K562 (cell line): ENCODE measurements around the gene FGF1. TPM values are rescaled to one million over a fixed set of nuclear protein-coding genes. Genes with fewer than 3 reads are reported as not detected.

Source experiments
- ATAC-seq: fragments of 200-7000 bp; cut with Tn5 transposase; 3 replicates; pipeline ENCODE4 v1.9.1; 2020; ENCODE audit warnings: moderate library complexity
- BruUV-seq: library from RNA; stranded (reverse); fragments of 400-500 nt; replicated peaks from 2 replicates; lab custom pipeline; 2021; lab: Mats Ljungman, UMichigan
- CTCF ChIA-PET: fragments of 300-600 bp; formaldehyde crosslinking; extraction: SDS; loops from one replicate; lab custom pipeline; 2021; ENCODE audit warnings: low intra/inter-chr PET ratio; lab: Yijun Ruan, JAX
- POLR2A ChIA-PET: fragments of 300-600, 350-650 bp; sonication (Branson Sonifier 250); formaldehyde crosslinking; extraction: SDS; loops from one replicate; lab custom pipeline; 2021; ENCODE audit warnings: antibody characterized with exemption, inconsistent platforms; lab: Yijun Ruan, JAX
- DNase-seq, 4 experiments: peaks; one replicate each; pipeline versions ENCODE4 v3.0.0 to v3.0.0-alpha.2; 2011 to 2018; ENCODE audit warnings: low spot score in 3 of 4, mixed read lengths in 3 of 4; ENCODE audit errors: extremely low read depth in 1 of 4
- FAIRE-seq: peaks from 2 replicates; lab custom pipeline; 2011; peaks lifted over from hg19 to GRCh38; lab: Jason Lieb, UNC
- H2AFZ ChIP-seq: 2 replicates; pipeline ENCODE4 v1.6.0; 2011; ENCODE audit warnings: low read depth, low read length, control low read depth, inconsistent platforms
- H3K27ac ChIP-seq: fragments of 200-600 bp; 3 replicates; pipeline ENCODE4 v1.8.0; 2011; ENCODE audit warnings: low read depth, mild to moderate bottlenecking, control low read depth, inconsistent platforms, low read length, moderate library complexity, mixed read lengths; ENCODE audit errors: extremely low read depth
- H3K27me3 ChIP-seq, 2 experiments: fragments of 300-600 bp in 1 of 2; 2 replicates in 1 of 2; 3 replicates in 1 of 2; pipeline versions ENCODE4 v1.6.0 to v1.8.0; 2011; ENCODE audit warnings: inconsistent platforms in 2 of 2, low read length in 2 of 2, mild to moderate bottlenecking in 1 of 2, mixed read lengths in 1 of 2, moderate library complexity in 1 of 2; ENCODE audit not compliant: control insufficient read depth in 2 of 2, insufficient read depth in 2 of 2
- H3K36me3 ChIP-seq: fragments of 300-600 bp; 3 replicates; pipeline ENCODE4 v1.8.0; 2011; ENCODE audit warnings: mild to moderate bottlenecking, low read length, inconsistent platforms; ENCODE audit not compliant: control insufficient read depth, insufficient read depth
- H3K4me1 ChIP-seq, 2 experiments: fragments of 200-600 bp in 1 of 2; replicated peaks in 1 of 2; 2 replicates in 1 of 2; 3 replicates in 1 of 2; pipeline versions ENCODE4 v1.5.1 to v1.8.0; 2011; ENCODE audit warnings: inconsistent platforms in 2 of 2, low read length in 2 of 2, mild to moderate bottlenecking in 1 of 2, mixed read lengths in 1 of 2, moderate library complexity in 1 of 2; ENCODE audit not compliant: control insufficient read depth in 2 of 2, insufficient read depth in 2 of 2
- H3K4me2 ChIP-seq: 2 replicates; pipeline ENCODE4 v1.6.1; 2011; ENCODE audit warnings: low read length, control low read depth, inconsistent platforms, mixed read lengths; ENCODE audit not compliant: insufficient read depth
- H3K4me3 ChIP-seq: fragments of 200-600 bp; sonication (generic), shearing (Covaris generic); 2 replicates; pipeline ENCODE4 v1.5.1; 2016; ENCODE audit warnings: control low read depth, inconsistent platforms
- H3K79me2 ChIP-seq: fragments of 200-600 bp; 3 replicates; pipeline ENCODE4 v1.8.0; 2011; ENCODE audit warnings: low read length, inconsistent platforms; ENCODE audit not compliant: control insufficient read depth, insufficient read depth
- H3K9ac ChIP-seq, 2 experiments: 2 replicates each; pipeline versions ENCODE4 v1.6.0 to v1.6.1; 2011; ENCODE audit warnings: low read depth in 2 of 2, low read length in 2 of 2, control low read depth in 1 of 2, inconsistent platforms in 1 of 2, mild to moderate bottlenecking in 1 of 2, mixed read lengths in 1 of 2; ENCODE audit not compliant: insufficient read depth in 1 of 2
- H3K9me1 ChIP-seq: one replicate; pipeline ENCODE4 v1.6.0; 2011; ENCODE audit warnings: inconsistent platforms, mild to moderate bottlenecking, low read length, moderate library complexity; ENCODE audit not compliant: control insufficient read depth, insufficient read depth
- H3K9me3 ChIP-seq: replicated peaks from 2 replicates; pipeline ENCODE4 v1.5.1; 2011; ENCODE audit warnings: low read depth, low read length, inconsistent platforms; ENCODE audit not compliant: control insufficient read depth, insufficient read depth
- H4K20me1 ChIP-seq: replicated peaks from 2 replicates; pipeline ENCODE4 v1.6.1; 2011; ENCODE audit warnings: low read length, inconsistent platforms, mixed read lengths; ENCODE audit not compliant: control insufficient read depth, insufficient read depth
- AFF4 ChIP-seq: sonication (generic); formaldehyde crosslinking; IDR thresholded peaks from 2 replicates; pipeline ENCODE4 v1.8.0; 2023; ENCODE audit warnings: mild to moderate bottlenecking, missing genetic modification reagents
- EHMT2 ChIP-seq: fragments of 450-650 bp; IDR thresholded peaks from 2 replicates; pipeline ENCODE4 v1.6.1; 2018; ENCODE audit warnings: antibody characterized with exemption
- ESRRB ChIP-seq: fragments of 250-450 bp; sonication (Bioruptor Pico); IDR thresholded peaks from 2 replicates; pipeline ENCODE4 v1.5.0; 2020; ENCODE audit warnings: mild to moderate bottlenecking, moderate library complexity, borderline replicate concordance
- HINFP ChIP-seq: fragments of 450-650 bp; conservative IDR thresholded peaks from 2 replicates; pipeline ENCODE4 v1.6.1; 2016; ENCODE audit warnings: missing genetic modification characterization, low read depth, mild to moderate bottlenecking, control low read depth, missing compliant biosample characterization
- PRMT5 ChIP-seq: sonication (generic); formaldehyde crosslinking; IDR thresholded peaks from 2 replicates; pipeline ENCODE4 v1.5.0; 2020; ENCODE audit warnings: missing genetic modification reagents
- RNF2 ChIP-seq: sonication (generic); IDR thresholded peaks from 2 replicates; pipeline ENCODE4 v1.6.1; 2016
- SNIP1 ChIP-seq: fragments of 450-650 bp; IDR thresholded peaks from 2 replicates; pipeline ENCODE4 v1.7.1; 2017; ENCODE audit warnings: low read depth, mild to moderate bottlenecking
- ZNF217 ChIP-seq: sonication (generic); formaldehyde crosslinking; IDR thresholded peaks from 2 replicates; pipeline ENCODE4 v1.8.0; 2022; ENCODE audit warnings: mild to moderate bottlenecking, missing genetic modification reagents
- ZNF253 ChIP-seq: fragments of 250-450 bp; sonication (Bioruptor Pico); conservative IDR thresholded peaks from 2 replicates; pipeline ENCODE4 v1.6.1; 2021; ENCODE audit warnings: mild to moderate bottlenecking
- ZNF431 ChIP-seq: sonication (generic); formaldehyde crosslinking; IDR thresholded peaks from 2 replicates; pipeline ENCODE4 v1.8.0; 2022; ENCODE audit warnings: mild to moderate bottlenecking, missing genetic modification reagents
- WGBS: fragments of 100-300 bp; shearing (Covaris generic); methylation state at CpG from one replicate; pipeline ENCODE4 v1.1.6; 2016; ENCODE audit warnings: low coverage, mixed read lengths; ENCODE audit not compliant: insufficient coverage; ENCODE audit errors: missing lambda C conversion rate; 5-methylcytosine and 5-hydroxymethylcytosine counted together
- in situ Hi-C: fragments of 300-500 bp; cut with MboI; formaldehyde crosslinking; loops from 4 replicates; pipeline ENCODE4 v1.15.0; 2018; ENCODE audit warnings: inconsistent platforms, mixed read lengths
- intact Hi-C: fragments of 100-400 bp; cut with micrococcal nuclease; formaldehyde crosslinking; loops from 2 replicates; pipeline ENCODE4 v1.14.2; 2022
- polyA plus RNA-seq, 8 experiments: library from polyadenylated mRNA; depleted of rRNA in 4 of 8; stranded (reverse) in 5 of 8; unstranded in 3 of 8; fragments of >200 nt; fragmentation: Nextera tagmentation in 2 of 8; fragmentation: Illumina TruSeq in 1 of 8; extraction: Ambion mirVana in 2 of 8; extraction: Trizol in 1 of 8; gene quantifications; 2 replicates each; pipeline versions ENCODE4 v1.2.1 to v1.2.3, GENCODE V29; 2011 to 2014; ENCODE audit warnings: inconsistent platforms in 1 of 8, missing spikeins in 1 of 8
- total RNA-seq, 7 experiments: library from RNA; depleted of rRNA in 6 of 7; stranded (reverse); fragments of >200 nt in 6 of 7; fragmentation: Illumina TruSeq in 2 of 7; extraction: Trizol in 2 of 7; gene quantifications; 2 replicates each; pipeline versions ENCODE4 v1.2.1 to v1.2.3, GENCODE V29; 2011 to 2021; ENCODE audit warnings: low replicate concordance in 1 of 7

FGF1 gene
- total and polyA plus RNA-seq, 9 of the 15 experiments (the other 6 are each of a cell fraction or from before 2014, with no cell fraction given), result not detected

- WGBS, result 0% methylated on average over 4 of the region's 4 CpGs
- peaks cover 8 to 26% of the 10 kb centered on the region in 2 experiments; a peak in 4 of 5 replicates for H3K27me3 ChIP-seq
- H3K9me1 ChIP-seq, result no peaks in the 10 kb centered on the region
- DNase-seq (no peak), ATAC-seq (no peak), FAIRE-seq (no peak)
- no peaks in the 10 kb centered on the region for H3K79me2 ChIP-seq
- no peaks in the 10 kb centered on the region for H3K36me3 ChIP-seq
- H4K20me1 ChIP-seq, result no peaks in the 10 kb centered on the region
- H3K9ac ChIP-seq, result no peak overlapping the region
- no peaks in the 10 kb centered on the region for H3K9me3 ChIP-seq
- TF ChIP-seq ZNF217 (CRISPR knock-in tag) (no peak), AFF4 (no peak), ESRRB (CRISPR knock-in tag) (no peak), HINFP (tag) (no peak), ZNF431 (no peak), PRMT5 (CRISPR knock-in tag) (no peak), RNF2 (no peak), ZNF253 (no peak), EHMT2 (no peak), SNIP1 (no peak)
- H3K4me2 ChIP-seq, result no peak overlapping the region
- no peak overlapping the region for H3K4me3 ChIP-seq
- in situ Hi-C loops, result no loop called here
- POLR2A ChIA-PET, result no interaction called here
- H2AFZ ChIP-seq, result no peak overlapping the region
- CTCF ChIA-PET, result no interaction called here
- no peaks in the 10 kb centered on the region for H3K4me1 ChIP-seq
- no TSS peak for BruUV-seq
- intact Hi-C loops, result no loop called here
- H3K27ac ChIP-seq, result no peak overlapping the region
Measured at GRCh38 chr5:142641711-142642110, 44.2 kb downstream of the FGF1 start.
